GM20000 (cell line): ENCODE measurements around the gene IPO4.

Source experiments
- DNase-seq: peaks from one replicate; pipeline ENCODE4 v3.0.0; 2012; ENCODE audit warnings: low spot score
- TF ChIP-seq, protein P1 (sequence below): IDR thresholded peaks from 2 replicates; pipeline ENCODE4 v1.5.1; 2012; ENCODE audit warnings: mild to moderate bottlenecking, control low read depth; ENCODE audit errors: extremely low read depth, missing control alignments

The IPO4 gene

DNA sequence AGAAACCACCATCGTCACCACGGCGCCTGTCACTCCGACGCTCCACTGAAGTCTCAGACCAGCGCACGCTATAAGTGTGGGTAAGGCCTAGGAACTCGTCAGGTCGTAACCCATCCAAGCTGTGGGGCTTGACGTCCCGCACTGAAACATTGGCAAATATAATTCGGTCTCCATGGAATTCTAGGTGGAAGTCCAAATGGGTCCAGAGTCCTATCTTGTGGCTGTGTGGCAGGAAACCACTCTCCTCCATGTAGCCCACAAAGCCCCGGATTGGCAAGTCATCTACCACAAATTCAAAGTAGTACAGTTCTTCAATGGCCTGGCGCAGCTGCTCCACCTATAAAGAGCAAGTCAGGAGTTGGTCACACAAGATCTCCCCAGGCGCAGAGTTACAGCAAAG lies 4.3 kb upstream of the IPO4 start:
- no peak for DNase-seq
- TF ChIP-seq, protein P1, sequence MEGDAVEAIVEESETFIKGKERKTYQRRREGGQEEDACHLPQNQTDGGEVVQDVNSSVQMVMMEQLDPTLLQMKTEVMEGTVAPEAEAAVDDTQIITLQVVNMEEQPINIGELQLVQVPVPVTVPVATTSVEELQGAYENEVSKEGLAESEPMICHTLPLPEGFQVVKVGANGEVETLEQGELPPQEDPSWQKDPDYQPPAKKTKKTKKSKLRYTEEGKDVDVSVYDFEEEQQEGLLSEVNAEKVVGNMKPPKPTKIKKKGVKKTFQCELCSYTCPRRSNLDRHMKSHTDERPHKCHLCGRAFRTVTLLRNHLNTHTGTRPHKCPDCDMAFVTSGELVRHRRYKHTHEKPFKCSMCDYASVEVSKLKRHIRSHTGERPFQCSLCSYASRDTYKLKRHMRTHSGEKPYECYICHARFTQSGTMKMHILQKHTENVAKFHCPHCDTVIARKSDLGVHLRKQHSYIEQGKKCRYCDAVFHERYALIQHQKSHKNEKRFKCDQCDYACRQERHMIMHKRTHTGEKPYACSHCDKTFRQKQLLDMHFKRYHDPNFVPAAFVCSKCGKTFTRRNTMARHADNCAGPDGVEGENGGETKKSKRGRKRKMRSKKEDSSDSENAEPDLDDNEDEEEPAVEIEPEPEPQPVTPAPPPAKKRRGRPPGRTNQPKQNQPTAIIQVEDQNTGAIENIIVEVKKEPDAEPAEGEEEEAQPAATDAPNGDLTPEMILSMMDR, result no peak

DNA sequence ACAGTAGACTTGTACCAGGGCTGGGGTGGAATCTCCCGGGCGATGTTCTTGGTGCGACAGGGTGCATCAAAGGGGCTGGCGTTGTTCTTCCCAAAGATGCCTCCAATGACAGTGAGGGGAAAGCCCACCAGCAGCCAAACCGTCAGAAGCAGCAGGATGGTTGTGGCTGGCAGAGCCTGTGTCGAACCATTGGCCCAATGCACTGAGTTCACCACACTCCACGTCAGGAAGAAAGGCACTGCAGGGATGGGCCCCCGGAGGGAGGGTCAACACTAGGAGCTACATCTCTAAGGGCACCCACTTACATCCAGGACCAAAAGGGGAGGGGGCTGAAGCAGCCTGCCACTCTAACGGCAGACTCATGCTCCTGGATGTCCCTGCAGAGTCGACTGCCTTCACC lies 1.8 kb upstream of the IPO4 start:
- TF ChIP-seq, protein P1, result no peak
- DNase-seq, result no peak

DNA sequence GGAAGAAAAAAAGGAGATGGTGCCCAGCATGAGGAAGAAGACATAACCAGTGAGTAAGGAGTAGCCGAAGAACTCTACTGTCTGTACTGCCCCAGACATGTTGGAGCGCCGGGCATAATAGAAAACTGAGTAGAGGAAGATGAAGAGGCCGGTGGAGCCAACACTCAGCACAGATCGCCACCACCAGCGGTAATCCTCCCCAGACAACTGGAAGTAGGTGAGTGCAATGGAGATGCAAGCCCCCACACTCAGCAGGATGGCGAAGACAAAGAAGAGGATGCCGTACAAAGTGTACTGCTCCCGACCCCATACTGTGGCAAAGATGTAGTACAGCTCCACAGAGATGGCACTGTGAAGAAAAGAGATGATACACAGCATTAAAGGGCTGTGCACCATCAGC lies 844 bp upstream of the IPO4 start:
- TF ChIP-seq, protein P1, result no peak

DNA sequence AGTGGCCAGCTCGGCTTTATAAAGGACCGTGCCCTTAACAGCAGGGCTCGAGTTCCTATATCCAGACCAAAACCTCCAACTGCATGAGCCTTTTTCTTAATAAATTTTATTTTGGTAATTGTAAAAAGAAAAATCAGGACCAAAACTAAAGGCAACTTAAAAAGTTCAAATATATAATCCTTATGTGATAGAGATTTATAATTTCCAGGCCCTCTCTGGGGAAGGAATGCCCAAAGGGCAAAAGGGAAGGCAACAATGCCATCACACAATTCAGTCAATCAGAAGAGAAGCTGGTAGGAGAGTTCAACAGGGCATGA lies 401 bp upstream of the IPO4 start:
- TF ChIP-seq, protein P1, result no peak

More for the DNA sequence above, 844 bp upstream of the IPO4 start:
- DNase-seq, result no peak

DNA sequence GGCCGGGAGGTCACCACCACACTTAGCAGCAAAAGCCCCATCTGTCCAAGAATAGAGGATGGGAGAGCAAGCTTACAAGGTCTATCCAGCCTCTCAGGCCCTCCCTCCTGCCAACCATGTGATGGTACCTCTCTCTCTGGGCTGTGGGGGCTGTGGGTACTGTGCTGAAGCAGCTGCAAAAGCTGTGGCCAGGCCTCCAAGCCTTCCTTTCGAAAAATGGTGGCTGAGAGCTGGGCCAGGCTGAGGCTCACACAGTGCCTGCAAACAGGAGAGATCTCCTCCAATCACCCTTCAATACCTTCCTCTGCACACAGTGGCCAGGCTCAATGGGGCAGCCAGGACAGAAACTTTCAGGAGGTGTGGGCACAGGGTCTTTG lies 1.1 kb downstream of the IPO4 start:
- DNase-seq, result no peak
- TF ChIP-seq, protein P1, result no peak

More for the DNA sequence above, 401 bp upstream of the IPO4 start:
- no peak for DNase-seq

DNA sequence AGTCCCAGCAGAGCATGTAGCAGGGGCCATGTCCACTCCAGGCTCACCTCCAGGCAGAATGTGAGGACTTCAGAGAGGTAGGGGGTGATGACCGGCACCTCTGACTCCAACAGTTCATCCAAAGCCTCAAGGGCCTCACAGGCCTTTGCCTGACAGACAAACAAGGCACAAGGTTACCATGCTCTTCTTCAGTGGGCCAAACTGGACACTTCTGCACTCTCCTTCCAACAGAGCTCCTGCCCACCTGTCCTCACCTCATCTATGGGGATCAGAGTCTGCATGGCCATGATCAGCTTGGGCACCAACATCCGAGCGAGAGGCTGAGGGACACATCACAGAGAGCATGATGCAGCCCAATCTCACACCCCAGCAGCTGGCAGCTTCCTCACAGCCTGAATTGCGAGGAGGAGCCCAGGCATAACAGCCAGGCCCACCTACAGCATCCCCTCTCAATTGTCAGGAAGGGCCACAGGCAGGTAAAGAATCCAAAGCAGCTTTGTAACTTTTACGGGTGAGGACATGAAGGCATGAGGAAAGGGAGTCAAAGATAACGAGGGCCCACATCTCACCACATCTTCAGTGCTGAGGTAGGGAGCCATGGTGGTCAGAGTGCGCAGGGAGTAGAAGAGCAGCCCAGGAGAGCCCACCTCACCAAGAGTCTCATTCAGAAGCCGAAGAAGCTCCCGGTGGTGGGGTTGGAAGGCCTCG lies 1.6 kb downstream of the IPO4 start:
- no peak for DNase-seq
- TF ChIP-seq, protein P1, result no peak

DNA sequence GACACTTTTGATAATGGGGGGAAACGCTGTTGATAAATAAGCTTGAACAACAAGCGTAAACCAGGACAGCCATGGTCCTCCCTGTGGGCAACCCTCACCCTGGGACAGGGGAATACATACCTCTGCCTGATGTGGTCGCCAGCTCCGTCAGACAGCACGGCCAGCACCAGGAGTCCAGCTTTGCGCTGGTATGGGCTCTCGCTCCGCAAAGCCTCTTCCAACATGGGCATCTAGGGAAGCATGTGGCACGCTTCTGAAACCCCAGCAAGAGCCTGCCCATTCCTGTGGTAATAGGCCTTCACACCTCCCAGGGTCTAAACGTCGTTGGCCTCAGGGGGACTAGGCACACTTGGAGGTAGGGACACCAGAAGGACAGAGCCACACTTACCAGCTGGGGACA lies 2.9 kb downstream of the IPO4 start:
- TF ChIP-seq, protein P1, result no peak
- DNase-seq, result no peak
